Osteocyte (in vitro differentiated cells): Measurements from ENCODE around the gene PALMD. TPM values are rescaled to one million over a fixed set of nuclear protein-coding genes. Genes with fewer than 3 reads are reported as not detected.

ENCODE experiments used
- DNase-seq: peaks from one replicate; pipeline ENCODE4 v3.0.0; 2021; ENCODE audit warnings: mixed read lengths; ENCODE audit not compliant: unreplicated experiment; ENCODE audit errors: extremely low spot score
- H3K27ac Mint-ChIP-seq: one replicate; pipeline ENCODE4 v1.8.0; 2021; ENCODE audit warnings: mild to moderate bottlenecking, mixed read lengths; ENCODE audit not compliant: unreplicated experiment
- H3K27me3 Mint-ChIP-seq: one replicate; pipeline ENCODE4 v1.8.0; 2021; ENCODE audit warnings: mixed read lengths; ENCODE audit not compliant: unreplicated experiment
- H3K36me3 Mint-ChIP-seq: one replicate; pipeline ENCODE4 v1.8.0; 2021; ENCODE audit warnings: mixed read lengths; ENCODE audit not compliant: unreplicated experiment
- H3K4me1 Mint-ChIP-seq: one replicate; pipeline ENCODE4 v1.8.0; 2021; ENCODE audit warnings: mixed read lengths; ENCODE audit not compliant: unreplicated experiment
- H3K4me3 Mint-ChIP-seq: one replicate; pipeline ENCODE4 v1.8.0; 2021; ENCODE audit warnings: mild to moderate bottlenecking, moderate library complexity, mixed read lengths; ENCODE audit not compliant: unreplicated experiment
- H3K9me3 Mint-ChIP-seq: one replicate; pipeline ENCODE4 v1.8.0; 2021; ENCODE audit warnings: mixed read lengths; ENCODE audit not compliant: unreplicated experiment
- total RNA-seq: library from RNA; stranded (reverse); gene quantifications from 2 replicates; pipeline ENCODE4 v1.2.1, GENCODE V29; 2021
- TF ChIP-seq, protein P1 (sequence below): fragments of 200-600 bp; sonication (generic); IDR thresholded peaks from 2 replicates; pipeline ENCODE4 v1.5.0; 2021; ENCODE audit warnings: antibody characterized with exemption, mild to moderate bottlenecking, moderate library complexity

PALMD gene
- total RNA-seq, 1 donor from 2014 or later, result 7.0 TPM

DNA sequence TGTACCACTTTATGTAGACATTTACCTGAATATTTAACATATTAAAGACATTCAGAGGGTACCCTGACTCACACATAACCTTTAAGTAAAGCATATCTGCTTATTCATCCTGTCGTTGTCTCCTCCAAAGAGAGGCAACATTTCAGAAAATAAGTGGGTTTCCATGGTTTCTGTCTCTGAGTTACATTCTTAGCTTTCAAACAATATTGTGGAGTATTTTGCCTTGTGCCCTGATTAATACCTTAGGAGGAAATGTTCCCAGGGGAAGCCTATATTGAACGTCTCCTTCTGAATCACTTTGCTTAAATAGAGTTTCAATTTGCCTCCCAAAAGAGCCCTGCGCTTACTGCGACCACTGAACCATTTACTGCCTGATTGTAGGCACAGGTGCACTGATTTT, 26.1 kb downstream of the PALMD start:
- DNase-seq, result no peak
- no peaks in the 10 kb centered on the region for H3K9me3 Mint-ChIP-seq
- H3K27me3 Mint-ChIP-seq, result no peaks in the 10 kb centered on the region
- peak overlapping the region; percentile 76 for H3K27ac Mint-ChIP-seq
- TF ChIP-seq, protein P1, sequence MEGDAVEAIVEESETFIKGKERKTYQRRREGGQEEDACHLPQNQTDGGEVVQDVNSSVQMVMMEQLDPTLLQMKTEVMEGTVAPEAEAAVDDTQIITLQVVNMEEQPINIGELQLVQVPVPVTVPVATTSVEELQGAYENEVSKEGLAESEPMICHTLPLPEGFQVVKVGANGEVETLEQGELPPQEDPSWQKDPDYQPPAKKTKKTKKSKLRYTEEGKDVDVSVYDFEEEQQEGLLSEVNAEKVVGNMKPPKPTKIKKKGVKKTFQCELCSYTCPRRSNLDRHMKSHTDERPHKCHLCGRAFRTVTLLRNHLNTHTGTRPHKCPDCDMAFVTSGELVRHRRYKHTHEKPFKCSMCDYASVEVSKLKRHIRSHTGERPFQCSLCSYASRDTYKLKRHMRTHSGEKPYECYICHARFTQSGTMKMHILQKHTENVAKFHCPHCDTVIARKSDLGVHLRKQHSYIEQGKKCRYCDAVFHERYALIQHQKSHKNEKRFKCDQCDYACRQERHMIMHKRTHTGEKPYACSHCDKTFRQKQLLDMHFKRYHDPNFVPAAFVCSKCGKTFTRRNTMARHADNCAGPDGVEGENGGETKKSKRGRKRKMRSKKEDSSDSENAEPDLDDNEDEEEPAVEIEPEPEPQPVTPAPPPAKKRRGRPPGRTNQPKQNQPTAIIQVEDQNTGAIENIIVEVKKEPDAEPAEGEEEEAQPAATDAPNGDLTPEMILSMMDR, result no peak
- H3K4me1 Mint-ChIP-seq, result peaks cover 31% of the 10 kb centered on the region
- H3K36me3 Mint-ChIP-seq, result no peaks in the 10 kb centered on the region
- H3K4me3 Mint-ChIP-seq, result no peak overlapping the region

DNA sequence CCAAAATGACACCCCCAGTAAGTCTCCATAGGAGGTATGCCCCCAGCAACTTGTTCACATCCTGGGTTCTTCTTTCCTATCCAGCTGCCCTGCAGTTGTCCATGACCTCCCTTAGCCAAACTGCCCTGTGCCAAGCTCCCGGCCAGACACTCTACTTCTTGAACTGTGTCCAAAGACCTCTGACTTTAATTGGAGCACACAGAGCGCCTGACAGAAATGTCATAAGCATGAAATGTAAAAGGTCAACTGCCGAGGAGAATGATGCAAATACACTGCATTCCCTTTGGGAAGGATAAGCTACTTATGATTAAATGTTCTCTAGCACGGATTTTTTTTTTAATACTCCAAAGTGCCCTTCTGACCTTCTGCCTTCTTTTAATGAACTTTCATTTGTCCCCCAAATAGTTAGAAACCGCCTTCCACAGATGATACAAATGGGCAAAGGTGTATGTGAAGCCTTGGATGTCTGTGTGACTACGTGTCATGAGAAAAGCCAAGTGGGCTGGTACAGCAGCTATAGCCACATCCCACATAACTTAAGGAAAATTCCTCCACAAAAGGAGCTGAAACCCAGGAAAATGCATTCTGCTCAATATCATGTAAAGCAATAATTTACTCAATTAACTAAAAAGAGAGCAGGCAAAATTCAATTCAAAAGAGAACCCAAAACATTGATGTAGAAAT, 26.8 kb downstream of the PALMD start:
- Mint-ChIP-seq H3K36me3 (no peaks in the 10 kb centered on the region), H3K4me3 (no peak overlapping the region), H3K9me3 (no peaks in the 10 kb centered on the region), H3K27ac (peak overlapping the region; percentile 76), H3K4me1 (peaks cover 31% of the 10 kb centered on the region), H3K27me3 (no peaks in the 10 kb centered on the region)
- DNase-seq, result no peak
- TF ChIP-seq, protein P1, result no peak

DNA sequence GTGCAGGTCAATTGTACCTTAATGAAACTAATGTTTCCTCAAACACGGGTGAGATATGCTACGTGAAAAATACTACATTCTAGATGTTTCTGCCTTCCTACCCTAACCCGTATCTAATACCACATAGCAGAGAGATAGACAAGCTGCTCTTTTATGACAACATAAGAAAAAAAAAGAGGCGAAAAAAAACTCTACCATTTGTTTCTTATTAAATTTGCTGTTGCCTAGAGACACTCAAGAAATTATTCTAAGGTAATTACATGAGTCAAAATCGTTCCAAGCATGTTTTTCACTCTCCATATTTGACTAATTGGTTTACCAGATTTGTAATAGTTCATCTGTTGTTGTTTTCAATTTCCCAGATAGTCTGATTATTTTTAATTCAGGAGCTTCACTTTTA, 27.4 kb downstream of the PALMD start:
- H3K27me3 Mint-ChIP-seq, result no peaks in the 10 kb centered on the region
- no peak for DNase-seq
- peaks cover 31% of the 10 kb centered on the region for H3K4me1 Mint-ChIP-seq

DNA sequence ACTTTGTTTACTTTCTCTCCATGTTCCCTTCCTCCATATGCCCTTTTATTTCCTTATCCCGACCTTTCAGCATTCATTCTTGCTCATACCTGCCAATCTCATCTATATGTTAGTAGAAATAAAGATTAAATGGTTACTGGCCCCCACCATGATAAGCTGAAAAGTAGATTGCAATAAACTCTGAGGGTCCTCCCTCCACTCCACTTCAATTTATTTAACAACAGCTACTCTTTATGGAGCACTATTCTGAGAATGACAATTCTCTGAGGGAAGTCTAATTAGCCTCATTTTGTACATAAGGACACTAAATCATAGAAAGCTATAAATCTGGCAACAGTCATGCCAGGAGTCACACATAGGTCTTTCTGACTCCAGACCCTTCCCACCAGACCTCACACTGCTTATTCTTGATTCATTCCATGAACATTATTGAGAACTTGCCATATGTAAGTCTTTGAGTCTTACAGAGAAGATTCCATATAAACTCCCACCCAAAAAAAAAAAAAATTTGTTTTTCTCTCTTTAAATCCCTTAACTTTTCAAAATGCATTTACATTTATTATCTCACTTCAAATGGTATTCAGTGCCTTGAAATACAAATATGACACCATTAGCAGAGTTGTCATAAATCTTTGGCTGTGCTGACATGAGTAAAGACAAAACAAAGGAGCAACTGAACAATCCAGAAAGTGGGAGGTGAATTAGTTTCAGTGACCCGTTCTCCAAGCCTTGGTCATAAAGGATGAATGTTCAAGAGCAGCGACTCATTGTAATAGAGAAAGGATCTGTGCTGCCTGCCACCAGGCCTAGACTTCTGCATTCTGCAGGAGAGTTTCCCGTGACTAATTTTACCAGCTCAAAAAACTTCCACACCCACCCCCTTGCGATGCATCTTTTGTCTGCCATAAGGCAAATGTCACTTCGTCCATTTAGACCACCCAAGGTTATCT, 28.5 kb downstream of the PALMD start:
- H3K4me3 Mint-ChIP-seq, result no peak overlapping the region
- DNase-seq, result no peak
- peaks cover 35% of the 10 kb centered on the region for H3K4me1 Mint-ChIP-seq
- no peaks in the 10 kb centered on the region for H3K36me3 Mint-ChIP-seq
- TF ChIP-seq, protein P1, result no peak
- no peaks in the 10 kb centered on the region for H3K27me3 Mint-ChIP-seq
- peak overlapping the region; percentile 3 for H3K27ac Mint-ChIP-seq
- H3K9me3 Mint-ChIP-seq, result no peaks in the 10 kb centered on the region

More for the DNA sequence above, 27.4 kb downstream of the PALMD start:
- Mint-ChIP-seq H3K4me3 (no peak overlapping the region), H3K9me3 (no peaks in the 10 kb centered on the region), H3K27ac (peak overlapping the region; percentile 76), H3K36me3 (no peaks in the 10 kb centered on the region)
- TF ChIP-seq, protein P1, result no peak

DNA sequence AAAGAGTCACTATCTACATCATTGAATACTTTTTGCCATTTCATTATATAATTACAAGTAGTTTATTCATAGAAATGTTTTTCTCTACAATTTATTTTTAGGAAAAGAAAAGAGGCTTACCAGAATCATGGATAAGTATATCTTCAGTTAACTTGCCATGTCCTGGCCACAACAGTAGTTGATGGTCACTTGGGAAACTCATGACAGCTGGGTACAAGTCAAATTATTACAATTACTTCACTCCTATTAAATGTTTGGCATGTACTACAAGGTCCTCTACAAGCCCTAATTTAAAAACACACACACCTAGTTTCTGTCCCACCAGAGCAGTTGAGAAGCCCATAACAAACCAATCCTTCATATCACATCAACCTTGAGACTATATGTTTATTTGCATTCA, 29.4 kb downstream of the PALMD start:
- no peaks in the 10 kb centered on the region for H3K36me3 Mint-ChIP-seq
- H3K9me3 Mint-ChIP-seq, result no peaks in the 10 kb centered on the region
- TF ChIP-seq, protein P1, result no peak
- no peak overlapping the region for H3K4me3 Mint-ChIP-seq
- no peak overlapping the region for H3K27ac Mint-ChIP-seq
- peaks cover 44% of the 10 kb centered on the region for H3K4me1 Mint-ChIP-seq
- DNase-seq, result no peak
- no peaks in the 10 kb centered on the region for H3K27me3 Mint-ChIP-seq
